ENCODE measurements around the gene CDH13.

Gene CDH13

DNA sequence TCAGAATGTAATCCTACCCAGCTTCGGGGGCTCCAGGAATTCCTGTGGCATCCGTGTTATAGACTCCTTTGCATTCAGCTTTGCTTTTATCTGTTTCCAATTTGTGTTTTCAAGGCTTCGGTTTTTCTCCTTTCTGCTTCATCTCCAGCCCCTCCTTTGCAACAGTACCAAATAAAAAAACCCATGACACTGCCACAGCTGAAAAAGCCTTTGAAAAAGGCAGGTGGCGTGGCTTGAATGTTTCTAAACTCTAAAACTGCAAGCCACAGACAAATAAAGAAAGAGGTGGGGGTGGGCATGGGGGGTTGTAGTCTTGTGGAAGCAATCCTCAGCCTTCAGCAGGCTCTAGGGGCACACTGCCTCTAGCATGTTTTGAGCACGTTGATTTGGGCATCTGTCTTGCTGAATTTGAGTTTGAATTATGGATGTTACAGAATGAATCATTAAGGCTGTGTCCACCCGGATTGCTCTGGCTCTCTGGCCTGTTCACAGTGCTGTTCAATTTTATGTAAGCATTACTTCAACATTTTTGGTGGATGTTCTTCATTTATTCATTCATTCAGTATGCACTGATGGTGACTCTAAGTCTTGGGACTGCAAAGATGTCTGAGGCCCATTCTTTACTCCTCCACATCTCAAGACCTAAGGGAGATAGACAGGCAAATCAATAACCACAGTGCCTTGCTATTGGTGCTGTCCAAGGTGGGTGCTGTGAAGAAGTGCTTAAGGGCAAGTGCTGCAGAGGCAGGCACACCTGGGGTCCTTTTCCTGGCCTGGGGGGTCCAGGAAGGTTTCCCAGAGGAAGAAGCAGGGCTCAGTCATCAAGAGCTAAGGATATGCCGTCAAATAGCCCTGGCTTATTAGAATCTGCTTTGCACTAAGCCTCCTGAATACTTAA is 77.4 kb downstream of the CDH13 start:
- Histone ChIP-seq H3K9me3 (replicated peaks in 1 of 11) (no peaks in the 10 kb centered on the region), H3K27me3 (peaks cover 0 to 7% (median 0%) of the 10 kb centered on the region in 11 experiments; a peak in 2 of 22 replicates), H3K4me3 (no peak overlapping the region), H3K36me3 (no peaks in the 10 kb centered on the region), H3K9ac (no peak overlapping the region; a peak in 1 of 22 replicates), H3K4me2 (peak overlapping the region in 10 of 11 experiments; percentile 10 to 83 (median 73); a peak in 17 of 22 replicates), H3K4me1 (peaks cover 27 to 52% (median 44%) of the 10 kb centered on the region in 10 experiments), H3K27ac (no peak overlapping the region), H4K20me1 (no peaks in the 10 kb centered on the region)
- TF ChIP-seq Cebpa-rat (IDR thresholded peaks at IDR 0.05): no peak

DNA sequence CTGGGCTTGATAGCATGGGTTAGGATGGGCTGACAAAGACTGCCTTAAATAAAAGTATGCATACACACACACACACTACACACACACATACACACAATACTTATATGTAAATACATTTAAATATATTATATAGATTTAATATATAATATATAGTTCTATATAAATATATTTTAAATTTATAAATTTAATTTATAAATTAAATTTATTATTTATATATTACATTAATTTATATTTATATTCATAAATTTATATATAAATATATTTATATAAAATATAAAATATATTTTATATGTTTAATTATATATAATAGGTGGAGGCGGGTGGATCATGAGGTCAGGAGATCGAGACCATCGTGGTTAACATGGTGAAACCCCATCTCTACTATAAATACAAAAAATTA is 83.2 kb downstream of the CDH13 start:
- Histone ChIP-seq H3K36me3 (no peaks in the 10 kb centered on the region), H3K4me3 (no peak overlapping the region), H3K27ac (no peak overlapping the region), H3K4me2 (no peak overlapping the region), H4K20me1 (no peaks in the 10 kb centered on the region), H3K27me3 (no peaks in the 10 kb centered on the region), H3K4me1 (no peaks in the 10 kb centered on the region), H3K9ac (no peak overlapping the region), H3K9me3 (replicated peaks in 1 of 11) (no peaks in the 10 kb centered on the region)
- no peak for TF ChIP-seq Cebpa-rat (IDR thresholded peaks at IDR 0.05)

DNA sequence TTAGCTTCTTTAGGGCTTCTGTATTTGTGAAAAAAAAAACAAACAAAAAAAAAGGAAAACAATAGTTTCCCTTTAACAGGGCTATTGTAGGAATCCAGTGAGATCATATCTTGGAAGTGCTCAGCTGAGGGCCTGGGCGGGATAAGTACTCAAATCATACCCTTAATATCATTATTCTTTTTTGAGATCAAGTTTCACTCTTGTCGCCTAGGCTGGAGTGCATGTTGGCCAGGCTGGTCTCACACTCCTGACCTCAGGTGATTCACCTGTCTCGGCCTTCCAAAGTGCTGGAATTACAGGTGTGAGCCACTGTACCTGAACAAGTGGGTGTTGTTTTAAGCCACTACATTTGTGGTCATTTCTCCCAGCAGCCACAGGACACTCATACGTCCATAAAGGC is 87.0 kb downstream of the CDH13 start:
- no peak for TF ChIP-seq Cebpa-rat (IDR thresholded peaks at IDR 0.05)

GRCh38 chr16:82715160-82715559 is 88.4 kb downstream of the CDH13 start:
- Histone ChIP-seq H3K27ac (no peak overlapping the region), H3K9ac (no peak overlapping the region), H3K36me3 (no peaks in the 10 kb centered on the region), H3K9me3 (replicated peaks in 1 of 11) (peaks cover 0 to 15% (median 13%) of the 10 kb centered on the region in 11 experiments; a peak in 15 of 22 replicates), H3K4me2 (no peak overlapping the region), H3K4me3 (no peak overlapping the region), H3K4me1 (peaks cover 0 to 12% (median 0%) of the 10 kb centered on the region in 10 experiments; a peak in 5 of 20 replicates), H3K27me3 (no peaks in the 10 kb centered on the region), H4K20me1 (no peaks in the 10 kb centered on the region)
- TF ChIP-seq Cebpa-rat (IDR thresholded peaks at IDR 0.05): no peak

More for the DNA sequence above, 87.0 kb downstream of the CDH13 start:
- Histone ChIP-seq H3K4me3 (no peak overlapping the region), H3K4me2 (no peak overlapping the region), H4K20me1 (no peaks in the 10 kb centered on the region), H3K27me3 (no peaks in the 10 kb centered on the region), H3K9me3 (replicated peaks in 1 of 11) (peaks cover 0 to 11% (median 7%) of the 10 kb centered on the region in 11 experiments; a peak in 14 of 22 replicates), H3K27ac (no peak overlapping the region), H3K4me1 (peaks cover 0 to 12% (median 0%) of the 10 kb centered on the region in 10 experiments; a peak in 5 of 20 replicates), H3K36me3 (no peaks in the 10 kb centered on the region), H3K9ac (no peak overlapping the region)

DNA sequence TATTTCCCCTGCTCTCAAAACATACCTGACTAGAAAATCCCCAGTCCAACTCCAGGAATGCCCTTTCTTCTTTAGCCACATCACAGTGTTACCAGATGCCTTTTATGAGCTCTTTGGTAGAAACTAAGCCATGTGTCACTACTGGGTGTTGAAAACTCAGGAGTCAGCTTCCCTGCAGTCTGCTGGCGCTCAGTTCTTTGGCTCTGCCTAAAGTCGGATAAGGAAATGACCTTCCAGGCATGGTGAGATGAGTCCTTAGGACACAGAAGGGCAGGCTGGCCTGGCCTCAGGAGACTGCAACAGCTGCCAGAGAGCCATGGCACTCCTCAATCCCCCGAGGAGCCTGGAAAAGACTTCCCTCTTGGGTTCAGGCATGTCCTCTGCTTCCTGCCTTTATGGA is 89.1 kb downstream of the CDH13 start:
- no peak for TF ChIP-seq Cebpa-rat (IDR thresholded peaks at IDR 0.05)
- peaks cover 0 to 12% (median 0%) of the 10 kb centered on the region in 10 experiments; a peak in 5 of 20 replicates for H3K4me1 ChIP-seq
- H3K27me3 ChIP-seq: no peaks in the 10 kb centered on the region
- H3K9ac ChIP-seq: no peak overlapping the region
- no peak overlapping the region for H3K4me3 ChIP-seq
- no peaks in the 10 kb centered on the region for H3K36me3 ChIP-seq
- no peak overlapping the region for H3K4me2 ChIP-seq
- H4K20me1 ChIP-seq: no peaks in the 10 kb centered on the region
- peaks cover 0 to 15% (median 13%) of the 10 kb centered on the region in 11 experiments; a peak in 15 of 22 replicates for H3K9me3 ChIP-seq (replicated peaks in 1 of 11)
- no peak overlapping the region for H3K27ac ChIP-seq

- Histone ChIP-seq H4K20me1 (no peaks in the 10 kb centered on the region), H3K27me3 (no peaks in the 10 kb centered on the region), H3K4me1 (peaks cover 0 to 12% (median 0%) of the 10 kb centered on the region in 10 experiments; a peak in 5 of 20 replicates), H3K4me3 (no peak overlapping the region), H3K36me3 (no peaks in the 10 kb centered on the region), H3K4me2 (no peak overlapping the region), H3K9me3 (replicated peaks in 1 of 11) (peaks cover 0 to 15% (median 13%) of the 10 kb centered on the region in 11 experiments; a peak in 15 of 22 replicates), H3K9ac (no peak overlapping the region), H3K27ac (no peak overlapping the region)
- TF ChIP-seq Cebpa-rat (IDR thresholded peaks at IDR 0.05): no peak
These were observed 89.6 kb downstream of the CDH13 start for GRCh38 chr16:82716361-82716855.

- peaks cover 0 to 15% (median 13%) of the 10 kb centered on the region in 11 experiments; a peak in 16 of 22 replicates for H3K9me3 ChIP-seq (replicated peaks in 1 of 11)
- H4K20me1 ChIP-seq: no peaks in the 10 kb centered on the region
- no peak overlapping the region for H3K9ac ChIP-seq
- H3K27ac ChIP-seq: no peak overlapping the region
- H3K36me3 ChIP-seq: no peaks in the 10 kb centered on the region
- no peak overlapping the region for H3K4me2 ChIP-seq
- TF ChIP-seq Cebpa-rat (IDR thresholded peaks at IDR 0.05): no peak
- 0 out of 22 replicates have a peak, but pooled peaks cover 0 to 3% (median 0%) of the 10 kb centered on the region in 11 experiments for H3K27me3 ChIP-seq
- no peak overlapping the region for H3K4me3 ChIP-seq
- peaks cover 0 to 12% (median 0%) of the 10 kb centered on the region in 10 experiments; a peak in 5 of 20 replicates for H3K4me1 ChIP-seq
These were observed 93.6 kb downstream of the CDH13 start for GRCh38 chr16:82720414-82720813.

- no peak for TF ChIP-seq Cebpa-rat (IDR thresholded peaks at IDR 0.05)
- no peak overlapping the region for H3K9ac ChIP-seq
- H3K9me3 ChIP-seq (replicated peaks in 1 of 11): peaks cover 21 to 53% (median 44%) of the 10 kb centered on the region in 11 experiments
- H3K27me3 ChIP-seq: peaks cover 0 to 14% (median 0%) of the 10 kb centered on the region in 11 experiments; a peak in 3 of 22 replicates
- peaks cover 6 to 16% (median 13%) of the 10 kb centered on the region in 10 experiments; a peak in 18 of 20 replicates for H3K4me1 ChIP-seq
- H3K36me3 ChIP-seq: peaks cover 0 to 12% (median 4%) of the 10 kb centered on the region in 11 experiments; a peak in 9 of 22 replicates
- H3K4me3 ChIP-seq: no peak overlapping the region
- H3K4me2 ChIP-seq: no peak overlapping the region
- H3K27ac ChIP-seq: no peak overlapping the region
- H4K20me1 ChIP-seq: no peaks in the 10 kb centered on the region
These were observed 99.5 kb downstream of the CDH13 start for GRCh38 chr16:82726306-82726705.

DNA sequence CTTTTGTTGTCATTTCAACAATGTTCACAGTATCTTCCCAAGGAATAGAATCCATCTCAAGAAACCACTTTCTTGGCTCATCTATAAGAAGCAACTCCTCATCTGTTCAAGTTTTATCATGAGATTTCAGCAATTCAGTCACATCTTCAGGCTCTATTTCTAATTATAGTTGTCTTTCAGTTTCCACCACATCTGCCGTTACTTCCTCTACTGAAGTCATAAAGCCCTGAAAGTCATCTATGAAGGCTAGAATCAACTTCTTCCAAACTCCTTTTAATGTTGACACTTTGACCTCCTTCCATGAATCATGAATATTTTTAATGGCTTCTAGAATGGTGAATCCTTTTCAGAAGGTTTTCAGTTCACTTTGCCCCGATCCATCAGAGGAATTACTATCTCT is 102.1 kb downstream of the CDH13 start:
- Histone ChIP-seq H3K9me3 (replicated peaks in 1 of 11) (peaks cover 21 to 73% (median 61%) of the 10 kb centered on the region in 11 experiments), H4K20me1 (no peaks in the 10 kb centered on the region), H3K27me3 (peaks cover 0 to 14% (median 0%) of the 10 kb centered on the region in 11 experiments; a peak in 3 of 22 replicates), H3K36me3 (peaks cover 0 to 12% (median 4%) of the 10 kb centered on the region in 11 experiments; a peak in 9 of 22 replicates), H3K4me3 (0 out of 20 replicates have a peak overlapping the region, but pooled peaks of 1 of the 10 experiments have one; percentile 36), H3K27ac (peak overlapping the region in 8 of 11 experiments; percentile 37 to 63 (median 58); a peak in 14 of 22 replicates), H3K4me1 (peaks cover 6 to 16% (median 13%) of the 10 kb centered on the region in 10 experiments; a peak in 18 of 20 replicates), H3K4me2 (peak overlapping the region; percentile 16 to 64 (median 44); a peak in 19 of 22 replicates), H3K9ac (peak overlapping the region in 1 of 11 experiments; percentile 9; a peak in 1 of 22 replicates)
- TF ChIP-seq Cebpa-rat (IDR thresholded peaks at IDR 0.05): no peak

Measured in BLaER1 treated with 17β-estradiol and CSF1 and Interleukin-3, amounts not matched to agents 10 nM and 100 nM (cell line).